DND-41 (cell line): Measurements from ENCODE around the gene CLINT1.

Experiments
- ATAC-seq: fragments of 200-7000 bp; cut with Tn5 transposase; 3 replicates; pipeline ENCODE4 v1.9.1; 2021; ENCODE audit warnings: low read depth; ENCODE audit not compliant: insufficient read depth
- DNase-seq: peaks from one replicate; pipeline ENCODE4 v3.0.0-alpha.2; 2020
- H2AFZ ChIP-seq: 2 replicates; pipeline ENCODE4 v1.6.0; 2012; ENCODE audit warnings: low read depth, low read length
- H3K27ac ChIP-seq: 2 replicates; pipeline ENCODE4 v1.5.1; 2012; ENCODE audit warnings: low read length, inconsistent platforms
- H3K27me3 ChIP-seq: fragments of 200-600 bp; sonication (generic); 2 replicates; pipeline ENCODE4 v1.6.0; 2012; ENCODE audit warnings: low read length, mild to moderate bottlenecking, inconsistent platforms; ENCODE audit not compliant: insufficient read depth, poor library complexity
- H3K36me3 ChIP-seq: 2 replicates; pipeline ENCODE4 v1.5.1; 2012; ENCODE audit warnings: low read length, inconsistent platforms; ENCODE audit not compliant: insufficient read depth
- H3K4me1 ChIP-seq: 2 replicates; pipeline ENCODE4 v1.5.1; 2012; ENCODE audit warnings: mild to moderate bottlenecking, low read length; ENCODE audit not compliant: insufficient read depth
- H3K4me2 ChIP-seq: 2 replicates; pipeline ENCODE4 v1.6.0; 2012; ENCODE audit warnings: mild to moderate bottlenecking, moderate library complexity, low read length, inconsistent platforms; ENCODE audit not compliant: insufficient read depth
- H3K4me3 ChIP-seq, 2 experiments: fragments of 200-600 bp in 1 of 2; shearing (Covaris generic) in 1 of 2; 2 replicates each; pipeline ENCODE4 v1.5.1; 2012 to 2016; ENCODE audit warnings: inconsistent platforms in 2 of 2, low read length in 2 of 2, mild to moderate bottlenecking in 2 of 2, low read depth in 1 of 2, moderate library complexity in 1 of 2
- H3K79me2 ChIP-seq: 2 replicates; pipeline ENCODE4 v1.6.0; 2012; ENCODE audit warnings: low read length, inconsistent platforms; ENCODE audit not compliant: insufficient read depth
- H3K9ac ChIP-seq: 2 replicates; pipeline ENCODE4 v1.6.0; 2012; ENCODE audit warnings: low read depth, mild to moderate bottlenecking, inconsistent platforms, low read length, moderate library complexity
- H3K9me3 ChIP-seq: 2 replicates; pipeline ENCODE4 v1.5.1; 2012; ENCODE audit warnings: low read length, moderate library complexity, mild to moderate bottlenecking, inconsistent platforms; ENCODE audit not compliant: insufficient read depth, severe bottlenecking
- H4K20me1 ChIP-seq: 2 replicates; pipeline ENCODE4 v1.6.0; 2012; ENCODE audit warnings: low read length; ENCODE audit not compliant: insufficient read depth
- CTCF ChIP-seq: IDR thresholded peaks from 2 replicates; pipeline ENCODE4 v1.5.1; 2012; ENCODE audit warnings: borderline replicate concordance, low read length, moderate library complexity, mild to moderate bottlenecking; ENCODE audit not compliant: poor library complexity, severe bottlenecking; ENCODE audit errors: extremely low read depth
- EZH2 ChIP-seq: IDR thresholded peaks from 3 replicates; pipeline ENCODE4 v1.6.1; 2012; ENCODE audit warnings: borderline replicate concordance, low read depth, mild to moderate bottlenecking, moderate library complexity, low read length, inconsistent platforms; ENCODE audit not compliant: severe bottlenecking

Gene CLINT1

GRCh38 chr5:157845914-157846598 lies 12.9 kb downstream of the CLINT1 start:
- ATAC-seq (no peak), DNase-seq (no peak)
- Histone ChIP-seq H3K4me1 (no peaks in the 10 kb centered on the region), H3K9me3 (no peaks in the 10 kb centered on the region), H3K36me3 (peaks cover 48% of the 10 kb centered on the region), H4K20me1 (peaks cover 59% of the 10 kb centered on the region), H3K9ac (no peak overlapping the region), H3K4me2 (no peak overlapping the region), H3K27me3 (no peaks in the 10 kb centered on the region), H3K79me2 (peaks cover 98% of the 10 kb centered on the region), H2AFZ (no peak overlapping the region), H3K4me3 (no peak overlapping the region), H3K27ac (no peak overlapping the region; the same call in 1 of the 2 replicates)
- no peak for TF ChIP-seq CTCF
- TF ChIP-seq EZH2 = no peak

- Histone ChIP-seq H2AFZ (no peak overlapping the region), H3K4me2 (no peak overlapping the region), H3K27me3 (no peaks in the 10 kb centered on the region), H3K9ac (no peak overlapping the region), H4K20me1 (peaks cover 44% of the 10 kb centered on the region; the same call in 1 of the 2 replicates), H3K4me1 (no peaks in the 10 kb centered on the region), H3K9me3 (no peaks in the 10 kb centered on the region), H3K27ac (no peak overlapping the region), H3K4me3 (no peak overlapping the region), H3K36me3 (peaks cover 33% of the 10 kb centered on the region), H3K79me2 (peaks cover 98% of the 10 kb centered on the region)
- ATAC-seq (no peak), DNase-seq (no peak)
- TF ChIP-seq CTCF = no peak
- TF ChIP-seq EZH2 = no peak
Measured at GRCh38 chr5:157842787-157843186, 16.2 kb downstream of the CLINT1 start.

GRCh38 chr5:157842185-157842584 lies 16.8 kb downstream of the CLINT1 start:
- no peak overlapping the region for H3K9ac ChIP-seq
- H2AFZ ChIP-seq = no peak overlapping the region
- ATAC-seq (no peak), DNase-seq (no peak)
- H4K20me1 ChIP-seq = peaks cover 41% of the 10 kb centered on the region; the same call in 1 of the 2 replicates
- no peaks in the 10 kb centered on the region for H3K9me3 ChIP-seq
- peaks cover 98% of the 10 kb centered on the region for H3K79me2 ChIP-seq
- H3K27me3 ChIP-seq = no peaks in the 10 kb centered on the region
- no peak for TF ChIP-seq EZH2
- peaks cover 30% of the 10 kb centered on the region for H3K36me3 ChIP-seq
- H3K27ac ChIP-seq = no peak overlapping the region
- H3K4me3 ChIP-seq = no peak overlapping the region
- no peak overlapping the region for H3K4me2 ChIP-seq
- no peaks in the 10 kb centered on the region for H3K4me1 ChIP-seq

- peaks cover 34% of the 10 kb centered on the region for H3K36me3 ChIP-seq
- no peak overlapping the region for H2AFZ ChIP-seq
- H3K4me3 ChIP-seq = no peak overlapping the region
- no peak overlapping the region for H3K4me2 ChIP-seq
- peaks cover 52% of the 10 kb centered on the region for H4K20me1 ChIP-seq
- no peaks in the 10 kb centered on the region for H3K4me1 ChIP-seq
- ATAC-seq (no peak), DNase-seq (no peak)
- no peak overlapping the region for H3K27ac ChIP-seq
- TF ChIP-seq CTCF = no peak
- no peak for TF ChIP-seq EZH2
- no peaks in the 10 kb centered on the region for H3K27me3 ChIP-seq
- H3K9ac ChIP-seq = no peak overlapping the region
- H3K79me2 ChIP-seq = peaks cover 100% of the 10 kb centered on the region
- H3K9me3 ChIP-seq = no peaks in the 10 kb centered on the region
Measured at GRCh38 chr5:157839157-157839795, 19.7 kb downstream of the CLINT1 start.
